OCI-LY7 (cell line): ENCODE measurements around the gene NDUFAF2. TPM values are rescaled to one million over a fixed set of nuclear protein-coding genes. Genes with fewer than 3 reads are reported as not detected.

Experiments used
- BruUV-seq: library from RNA; stranded (reverse); fragments of 400-500 nt; replicated peaks from 2 replicates; lab custom pipeline; 2021; lab: Mats Ljungman, UMichigan
- CTCF ChIA-PET: fragments of 300-600 bp; sonication (Branson Sonifier 250); formaldehyde crosslinking; loops from one replicate; lab custom pipeline; 2022; ENCODE audit warnings: antibody characterized with exemption; ENCODE audit not compliant: unreplicated experiment; lab: Charles Lee
- POLR2A ChIA-PET: fragments of 300-600 bp; sonication (Branson Sonifier 250); formaldehyde crosslinking; loops from one replicate; lab custom pipeline; 2022; ENCODE audit warnings: antibody characterized with exemption; lab: Charles Lee
- DNase-seq: peaks from one replicate; pipeline ENCODE4 v3.0.0-alpha.2; 2015; ENCODE audit warnings: low spot score
- H2AFZ ChIP-seq: fragments of 200-600 bp; sonication (generic), shearing (Covaris generic); 2 replicates; pipeline ENCODE4 v1.6.1; 2014; ENCODE audit warnings: mild to moderate bottlenecking, antibody characterized with exemption, low read length, moderate library complexity
- H3K27ac ChIP-seq: fragments of 200-600 bp; sonication (generic); 2 replicates; pipeline ENCODE4 v1.5.1; 2014; ENCODE audit warnings: mixed run types, low read depth, mild to moderate bottlenecking, moderate library complexity, low read length, inconsistent platforms; ENCODE audit not compliant: poor library complexity, severe bottlenecking
- H3K36me3 ChIP-seq: fragments of 200-600 bp; sonication (generic); 2 replicates; pipeline ENCODE4 v1.6.1; 2014; ENCODE audit warnings: mild to moderate bottlenecking, antibody characterized with exemption, low read length, moderate library complexity, mixed read lengths; ENCODE audit not compliant: insufficient read depth
- H3K4me1 ChIP-seq: fragments of 200-600 bp; sonication (generic); 2 replicates; pipeline ENCODE4 v1.5.1; 2014; ENCODE audit warnings: mild to moderate bottlenecking, low read length; ENCODE audit not compliant: insufficient read depth, poor library complexity, severe bottlenecking
- H3K4me2 ChIP-seq: fragments of 200-600 bp; sonication (generic); 2 replicates; pipeline ENCODE4 v1.6.1; 2014; ENCODE audit warnings: mild to moderate bottlenecking, low read length
- H3K4me3 ChIP-seq: fragments of 200-600 bp; sonication (generic); 2 replicates; pipeline ENCODE4 v1.5.1; 2014; ENCODE audit warnings: mild to moderate bottlenecking, low read depth, low read length; ENCODE audit not compliant: poor library complexity, severe bottlenecking
- H3K79me2 ChIP-seq: fragments of 200-600 bp; sonication (generic); 2 replicates; pipeline ENCODE4 v1.6.1; 2016; ENCODE audit warnings: low read depth, mild to moderate bottlenecking, low read length, moderate library complexity, mixed read lengths; ENCODE audit not compliant: insufficient read depth
- H3K9me2 ChIP-seq: fragments of 200-600 bp; sonication (generic); 2 replicates; pipeline ENCODE4 v1.6.1; 2016; ENCODE audit warnings: mild to moderate bottlenecking, low read length, mixed read lengths; ENCODE audit not compliant: insufficient read depth
- H3K9me3 ChIP-seq: fragments of 200-600 bp; sonication (generic); 2 replicates; pipeline ENCODE4 v1.6.1; 2014; ENCODE audit warnings: mild to moderate bottlenecking, mixed run types, low read length, mixed read lengths
- H4K20me1 ChIP-seq: fragments of 200-600 bp; sonication (generic); 2 replicates; pipeline ENCODE4 v1.6.1; 2014; ENCODE audit warnings: mild to moderate bottlenecking, antibody characterized with exemption, low read length, moderate library complexity, mixed read lengths; ENCODE audit not compliant: insufficient read depth
- EZH2phosphoT487 ChIP-seq: fragments of 200-600 bp; sonication (generic); IDR thresholded peaks from 2 replicates; pipeline ENCODE4 v1.6.1; 2018; ENCODE audit warnings: low read depth, borderline replicate concordance, mild to moderate bottlenecking, mixed run types, antibody characterized with exemption, low read length, moderate library complexity, mixed read lengths
- intact Hi-C: fragments of 100-400 bp; cut with micrococcal nuclease; formaldehyde crosslinking; loops from one replicate; pipeline ENCODE4 v1.10.0; 2022; ENCODE audit not compliant: unreplicated experiment
- total RNA-seq, 2 experiments: library from RNA; depleted of rRNA in 1 of 2; stranded (reverse); fragments of >200 nt in 1 of 2; shearing (Covaris generic) in 1 of 2; gene quantifications; 2 replicates each; pipeline ENCODE4 v1.2.3, GENCODE V29; 2014 to 2022
- TF ChIP-seq, protein P1 (sequence below): fragments of 200-600 bp; sonication (generic); conservative IDR thresholded peaks from 2 replicates; pipeline ENCODE4 v1.5.1; 2014; ENCODE audit warnings: mild to moderate bottlenecking, antibody characterized with exemption, low read length, moderate library complexity, mixed read lengths

NDUFAF2 gene
- total RNA-seq, 2 experiments from 2014 or later, result 20.8 to 36.8 TPM

GRCh38 chr5:61180886-61181285 is 235.9 kb downstream of the NDUFAF2 start:
- no peaks in the 10 kb centered on the region for H4K20me1 ChIP-seq
- H2AFZ ChIP-seq, result no peak overlapping the region
- no peaks in the 10 kb centered on the region for H3K36me3 ChIP-seq
- TF ChIP-seq EZH2phosphoT487, result no peak
- TF ChIP-seq, protein P1, sequence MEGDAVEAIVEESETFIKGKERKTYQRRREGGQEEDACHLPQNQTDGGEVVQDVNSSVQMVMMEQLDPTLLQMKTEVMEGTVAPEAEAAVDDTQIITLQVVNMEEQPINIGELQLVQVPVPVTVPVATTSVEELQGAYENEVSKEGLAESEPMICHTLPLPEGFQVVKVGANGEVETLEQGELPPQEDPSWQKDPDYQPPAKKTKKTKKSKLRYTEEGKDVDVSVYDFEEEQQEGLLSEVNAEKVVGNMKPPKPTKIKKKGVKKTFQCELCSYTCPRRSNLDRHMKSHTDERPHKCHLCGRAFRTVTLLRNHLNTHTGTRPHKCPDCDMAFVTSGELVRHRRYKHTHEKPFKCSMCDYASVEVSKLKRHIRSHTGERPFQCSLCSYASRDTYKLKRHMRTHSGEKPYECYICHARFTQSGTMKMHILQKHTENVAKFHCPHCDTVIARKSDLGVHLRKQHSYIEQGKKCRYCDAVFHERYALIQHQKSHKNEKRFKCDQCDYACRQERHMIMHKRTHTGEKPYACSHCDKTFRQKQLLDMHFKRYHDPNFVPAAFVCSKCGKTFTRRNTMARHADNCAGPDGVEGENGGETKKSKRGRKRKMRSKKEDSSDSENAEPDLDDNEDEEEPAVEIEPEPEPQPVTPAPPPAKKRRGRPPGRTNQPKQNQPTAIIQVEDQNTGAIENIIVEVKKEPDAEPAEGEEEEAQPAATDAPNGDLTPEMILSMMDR, result no peak
- H3K79me2 ChIP-seq, result no peaks in the 10 kb centered on the region
- ChIA-PET POLR2A (no interaction called here), CTCF (no interaction called here)
- H3K27ac ChIP-seq, result no peak overlapping the region
- no peak for DNase-seq
- H3K9me2 ChIP-seq, result no peaks in the 10 kb centered on the region
- no peaks in the 10 kb centered on the region for H3K4me1 ChIP-seq
- no peaks in the 10 kb centered on the region for H3K9me3 ChIP-seq
- BruUV-seq, result no TSS peak
- no peak overlapping the region for H3K4me3 ChIP-seq
- intact Hi-C loops, result no loop called here
- no peak overlapping the region for H3K4me2 ChIP-seq

DNA sequence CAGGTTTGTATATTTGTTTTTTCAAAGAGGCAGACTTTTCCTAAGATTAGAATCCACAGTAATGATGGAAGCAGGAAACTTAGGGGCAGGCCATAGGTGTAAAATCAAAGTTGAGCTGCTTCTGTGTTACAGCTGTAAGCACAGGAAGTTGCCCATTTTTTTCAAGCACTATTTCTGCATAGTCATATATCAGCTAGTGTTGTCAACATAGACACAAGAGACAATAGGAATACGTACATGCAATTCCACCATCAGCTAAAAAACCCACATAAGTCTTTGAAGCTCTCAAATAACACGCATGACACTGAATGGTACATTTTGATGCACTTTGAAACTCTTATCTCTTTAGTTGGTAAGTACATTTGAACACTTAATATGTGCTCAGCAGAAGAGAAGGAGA is 237.4 kb downstream of the NDUFAF2 start:
- Histone ChIP-seq H4K20me1 (no peaks in the 10 kb centered on the region), H3K36me3 (no peaks in the 10 kb centered on the region), H3K9me3 (no peaks in the 10 kb centered on the region), H3K27ac (no peak overlapping the region), H3K79me2 (no peaks in the 10 kb centered on the region), H3K4me1 (no peaks in the 10 kb centered on the region), H3K4me3 (no peak overlapping the region), H3K9me2 (no peaks in the 10 kb centered on the region), H3K4me2 (no peak overlapping the region), H2AFZ (no peak overlapping the region)
- no peak for DNase-seq
- POLR2A ChIA-PET, result interaction anchor here (0.6 to 0.8 kb wide), 2 partner anchors 51 to 707 kb away, joined by 3 to 4 read pairs; no protein-coding TSS in a partner anchor
- BruUV-seq, result no TSS peak
- CTCF ChIA-PET, result no interaction called here
- no peak for TF ChIP-seq EZH2phosphoT487
- TF ChIP-seq, protein P1, result no peak
- intact Hi-C loops, result no loop called here

DNA sequence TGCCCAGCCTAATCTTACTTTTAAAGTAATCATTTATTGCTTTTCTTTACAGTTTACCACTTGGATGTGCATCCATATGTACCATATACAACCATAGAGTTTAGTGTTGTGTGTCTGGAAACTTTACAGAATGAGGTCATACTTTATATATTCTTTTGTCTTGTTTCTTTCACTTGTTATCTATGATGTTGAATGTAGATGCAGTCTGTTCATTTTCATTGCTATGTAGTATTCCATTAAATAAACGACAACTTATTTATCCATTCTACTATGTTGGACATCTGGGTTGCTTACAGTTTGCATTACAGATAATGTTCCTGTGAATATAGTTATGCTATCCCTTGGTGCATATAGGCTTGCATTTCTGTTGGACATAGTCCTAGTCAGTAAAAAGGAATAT is 238.5 kb downstream of the NDUFAF2 start:
- Histone ChIP-seq H3K4me1 (no peaks in the 10 kb centered on the region), H3K9me2 (no peaks in the 10 kb centered on the region), H3K36me3 (no peaks in the 10 kb centered on the region), H4K20me1 (no peaks in the 10 kb centered on the region), H2AFZ (no peak overlapping the region), H3K4me3 (no peak overlapping the region), H3K9me3 (no peaks in the 10 kb centered on the region), H3K27ac (no peak overlapping the region), H3K79me2 (no peaks in the 10 kb centered on the region), H3K4me2 (no peak overlapping the region)
- CTCF ChIA-PET, result no interaction called here
- TF ChIP-seq EZH2phosphoT487, result no peak
- TF ChIP-seq, protein P1, result no peak
- intact Hi-C loops, result no loop called here
- POLR2A ChIA-PET, result no interaction called here
- DNase-seq, result no peak
- BruUV-seq, result no TSS peak
